WTC11 (cell line): ENCODE data around the gene NPLOC4. TPM values are rescaled to one million over a fixed set of nuclear protein-coding genes. Genes with fewer than 3 reads are reported as not detected.

Experiments used
- ATAC-seq: fragments of 200-7000 bp; cut with Tn5 transposase; 2 replicates; pipeline ENCODE4 v1.10.0; 2021; ENCODE audit warnings: mild to moderate bottlenecking, moderate library complexity
- CTCF ChIA-PET: fragments of 300-600 bp; sonication (Branson Sonifier 250); formaldehyde crosslinking; loops from one replicate; lab custom pipeline; 2021; ENCODE audit warnings: antibody characterized with exemption; lab: Charles Lee
- POLR2A ChIA-PET: fragments of 350-600 bp; sonication (Branson Sonifier 250); formaldehyde crosslinking; loops from one replicate; lab custom pipeline; 2021; ENCODE audit warnings: antibody characterized with exemption; lab: Charles Lee
- DNase-seq: peaks from one replicate; pipeline ENCODE4 v3.0.0; 2021; ENCODE audit warnings: low spot score
- H3K27ac Mint-ChIP-seq: 2 replicates; pipeline ENCODE4 v1.8.0; 2021; ENCODE audit warnings: mixed read lengths
- H3K27me3 Mint-ChIP-seq: 2 replicates; pipeline ENCODE4 v1.8.0; 2021; ENCODE audit warnings: low read depth, mild to moderate bottlenecking, moderate library complexity, mixed read lengths
- H3K36me3 Mint-ChIP-seq: 2 replicates; pipeline ENCODE4 v1.8.0; 2021; ENCODE audit warnings: mixed read lengths
- H3K4me1 Mint-ChIP-seq: 2 replicates; pipeline ENCODE4 v1.8.0; 2022; ENCODE audit warnings: mixed read lengths
- H3K4me3 Mint-ChIP-seq: 2 replicates; pipeline ENCODE4 v1.8.0; 2021; ENCODE audit warnings: mild to moderate bottlenecking, moderate library complexity, mixed read lengths
- H3K9me3 Mint-ChIP-seq: 2 replicates; pipeline ENCODE4 v1.8.0; 2021; ENCODE audit warnings: mixed read lengths
- ATF1 ChIP-seq: sonication (generic); formaldehyde crosslinking; IDR thresholded peaks from 2 replicates; pipeline ENCODE4 v1.8.1; 2023; ENCODE audit warnings: mild to moderate bottlenecking, moderate library complexity, missing genetic modification reagents
- CDX4 ChIP-seq: fragments of 250-450 bp; sonication (Bioruptor Pico); IDR thresholded peaks from 2 replicates; pipeline ENCODE4 v1.9.0; 2021; ENCODE audit warnings: moderate library complexity, mild to moderate bottlenecking, inconsistent platforms, borderline replicate concordance
- CREB1 ChIP-seq: sonication (generic); formaldehyde crosslinking; IDR thresholded peaks from 2 replicates; pipeline ENCODE4 v1.8.0; 2023; ENCODE audit warnings: mild to moderate bottlenecking, missing genetic modification reagents
- ESRRA ChIP-seq: sonication (generic); formaldehyde crosslinking; IDR thresholded peaks from 2 replicates; pipeline ENCODE4 v1.8.1; 2022; ENCODE audit warnings: mild to moderate bottlenecking, missing genetic modification reagents, borderline replicate concordance
- FOXK1 ChIP-seq: sonication (generic); formaldehyde crosslinking; IDR thresholded peaks from 2 replicates; pipeline ENCODE4 v1.8.0; 2022; ENCODE audit warnings: mild to moderate bottlenecking, moderate library complexity, missing genetic modification reagents
- FOXP4 ChIP-seq: sonication (generic); formaldehyde crosslinking; IDR thresholded peaks from 2 replicates; pipeline ENCODE4 v1.8.0; 2022; ENCODE audit warnings: mild to moderate bottlenecking, missing genetic modification reagents
- GABPB1 ChIP-seq: sonication (generic); formaldehyde crosslinking; IDR thresholded peaks from 2 replicates; pipeline ENCODE4 v1.8.1; 2023; ENCODE audit warnings: mild to moderate bottlenecking, missing genetic modification reagents
- IRF1 ChIP-seq: sonication (generic); formaldehyde crosslinking; IDR thresholded peaks from 2 replicates; pipeline ENCODE4 v1.8.0; 2023; ENCODE audit warnings: missing genetic modification reagents
- MYBL2 ChIP-seq: sonication (generic); formaldehyde crosslinking; IDR thresholded peaks from 2 replicates; pipeline ENCODE4 v1.8.1; 2023; ENCODE audit warnings: mild to moderate bottlenecking, moderate library complexity, missing genetic modification reagents
- NFE2L1 ChIP-seq: sonication (generic); formaldehyde crosslinking; IDR thresholded peaks from 2 replicates; pipeline ENCODE4 v1.8.1; 2023; ENCODE audit warnings: missing genetic modification reagents
- NFYB ChIP-seq: sonication (generic); formaldehyde crosslinking; conservative IDR thresholded peaks from 2 replicates; pipeline ENCODE4 v1.8.0; 2022; ENCODE audit warnings: low read depth, missing genetic modification reagents
- NR3C1 ChIP-seq: sonication (generic); formaldehyde crosslinking; conservative IDR thresholded peaks from 2 replicates; pipeline ENCODE4 v1.8.1; 2023; ENCODE audit warnings: low read depth, mild to moderate bottlenecking, missing genetic modification reagents
- PREB ChIP-seq: sonication (generic); formaldehyde crosslinking; IDR thresholded peaks from 2 replicates; pipeline ENCODE4 v1.8.1; 2022; ENCODE audit warnings: mild to moderate bottlenecking, missing genetic modification reagents, moderate library complexity, borderline replicate concordance
- RORB ChIP-seq: fragments of 250-450 bp; sonication (Bioruptor Pico); IDR thresholded peaks from 2 replicates; pipeline ENCODE4 v1.9.0; 2021; ENCODE audit warnings: mild to moderate bottlenecking
- SMAD4 ChIP-seq: sonication (generic); formaldehyde crosslinking; IDR thresholded peaks from 2 replicates; pipeline ENCODE4 v1.8.0; 2022; ENCODE audit warnings: mild to moderate bottlenecking, missing genetic modification reagents
- SOX15 ChIP-seq: fragments of 250-450 bp; sonication (Bioruptor Pico); IDR thresholded peaks from 2 replicates; pipeline ENCODE4 v1.9.0; 2021; ENCODE audit warnings: mild to moderate bottlenecking
- SP1 ChIP-seq: sonication (generic); formaldehyde crosslinking; conservative IDR thresholded peaks from 2 replicates; pipeline ENCODE4 v1.8.1; 2022; ENCODE audit warnings: missing genetic modification reagents
- TEAD4 ChIP-seq: sonication (generic); formaldehyde crosslinking; IDR thresholded peaks from 2 replicates; pipeline ENCODE4 v1.8.0; 2022; ENCODE audit warnings: mild to moderate bottlenecking, missing genetic modification reagents
- ZNF232 ChIP-seq: sonication (generic); formaldehyde crosslinking; IDR thresholded peaks from 2 replicates; pipeline ENCODE4 v1.8.0; 2022; ENCODE audit warnings: mild to moderate bottlenecking, missing genetic modification reagents
- ZNF263 ChIP-seq: sonication (generic); formaldehyde crosslinking; IDR thresholded peaks from 2 replicates; pipeline ENCODE4 v1.8.1; 2022; ENCODE audit warnings: low read depth, mild to moderate bottlenecking, moderate library complexity, missing genetic modification reagents
- ZNF396 ChIP-seq: fragments of 250-450 bp; sonication (Bioruptor Pico); IDR thresholded peaks from 2 replicates; pipeline ENCODE4 v1.8.0; 2021; ENCODE audit warnings: mild to moderate bottlenecking, moderate library complexity, borderline replicate concordance
- ZNF423 ChIP-seq: fragments of 250-450 bp; sonication (Bioruptor Pico); IDR thresholded peaks from 2 replicates; pipeline ENCODE4 v2.1.2; 2022; ENCODE audit warnings: mild to moderate bottlenecking, moderate library complexity
- total RNA-seq: library from RNA; stranded (reverse); gene quantifications from 3 replicates; pipeline ENCODE4 v1.2.3, GENCODE V29; 2021

Gene NPLOC4
- total RNA-seq, 1 experiment from 2014 or later = 83.5 TPM

GRCh38 chr17:81549031-81549557 is 87.8 kb downstream of the NPLOC4 start:
- Mint-ChIP-seq H3K27me3 (no peaks in the 10 kb centered on the region), H3K4me3 (no peak overlapping the region)
- ATAC-seq = no peak
- TF ChIP-seq MYBL2 (no peak), CDX4 (CRISPR knock-in tag) (no peak), RORB (no peak), ZNF423 (no peak), SOX15 (no peak), ZNF232 (CRISPR knock-in tag) (no peak), FOXK1 (CRISPR knock-in tag) (no peak), NFE2L1 (no peak), ATF1 (CRISPR knock-in tag) (no peak), TEAD4 (no peak), PREB (no peak), GABPB1 (no peak), SP1 (CRISPR knock-in tag) (no peak)
- TF ChIP-seq, all 79 proteins: peak for 0
- CTCF ChIA-PET = interaction anchor here (1.0 kb wide), 1 partner anchor 10 kb away, joined by 3 read pairs; no protein-coding TSS in a partner anchor
- H3K27ac Mint-ChIP-seq = no peak overlapping the region; the same call in 1 of the 2 replicates
- no peaks in the 10 kb centered on the region for H3K9me3 Mint-ChIP-seq
- POLR2A ChIA-PET = no interaction called here
- peaks cover 17% of the 10 kb centered on the region for H3K4me1 Mint-ChIP-seq
- H3K36me3 Mint-ChIP-seq = peaks cover 23% of the 10 kb centered on the region
- no peak for DNase-seq

GRCh38 chr17:81547614-81547982 is 89.3 kb downstream of the NPLOC4 start:
- Mint-ChIP-seq H3K4me3 (no peak overlapping the region), H3K9me3 (no peaks in the 10 kb centered on the region), H3K27ac (no peak overlapping the region), H3K4me1 (peaks cover 7% of the 10 kb centered on the region), H3K36me3 (peaks cover 23% of the 10 kb centered on the region), H3K27me3 (no peaks in the 10 kb centered on the region)
- POLR2A ChIA-PET = no interaction called here
- no peak for DNase-seq
- TF ChIP-seq CREB1 (CRISPR knock-in tag) = no peak
- no peak for TF ChIP-seq SMAD4 (CRISPR knock-in tag)
- TF ChIP-seq NR3C1 (CRISPR knock-in tag) = no peak
- TF ChIP-seq ESRRA (CRISPR knock-in tag) = no peak
- TF ChIP-seq IRF1 = no peak
- TF ChIP-seq NFYB (CRISPR knock-in tag) = no peak
- TF ChIP-seq ZNF396 (CRISPR knock-in tag) = no peak
- TF ChIP-seq FOXP4 = no peak
- no peak for TF ChIP-seq ZNF263 (CRISPR knock-in tag)
- no peak for TF ChIP-seq NFE2L1
- TF ChIP-seq ZNF232 (CRISPR knock-in tag) = no peak
- CTCF ChIA-PET = no interaction called here
- ATAC-seq = no peak
